A375 (cell line): ENCODE results near the gene ZNG1A. TPM values are rescaled to one million over a fixed set of nuclear protein-coding genes. Genes with fewer than 3 reads are reported as not detected.

Source experiments
- total RNA-seq: library from RNA; depleted of rRNA; stranded (reverse); fragments of >200 nt; shearing (Covaris generic); gene quantifications from 2 replicates; pipeline ENCODE4 v1.2.3, GENCODE V29; 2014; rRNA removed

Gene ZNG1A
- total RNA-seq, result 58.5 and 66.2 TPM in 2 replicates

DNA sequence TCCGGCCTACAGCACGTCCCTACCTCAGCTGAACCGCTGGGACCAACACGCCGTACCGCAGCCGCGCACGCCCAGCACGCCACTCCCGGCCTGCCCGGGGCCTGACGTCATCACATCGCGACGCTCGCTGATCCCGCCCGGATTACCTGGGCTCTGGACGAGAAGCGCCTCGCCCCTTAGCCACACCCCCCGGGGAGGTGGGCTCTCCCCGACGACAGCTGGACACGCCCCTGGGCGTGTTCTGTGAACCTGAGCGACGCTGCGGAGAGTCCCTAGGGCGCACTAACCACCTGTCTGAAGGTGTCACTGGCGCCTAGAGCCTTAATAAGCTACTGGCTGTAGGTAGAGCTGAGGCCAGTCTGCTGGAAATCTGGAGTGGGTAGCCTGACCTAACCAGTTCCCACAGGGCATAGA, at the start of gene ZNG1A:
Gene ZNG1A, minus strand, starts transcription at position 87 of the 414 bp plus-strand sequence. CDS start 87 bp downstream, outside the sequence.

DNA sequence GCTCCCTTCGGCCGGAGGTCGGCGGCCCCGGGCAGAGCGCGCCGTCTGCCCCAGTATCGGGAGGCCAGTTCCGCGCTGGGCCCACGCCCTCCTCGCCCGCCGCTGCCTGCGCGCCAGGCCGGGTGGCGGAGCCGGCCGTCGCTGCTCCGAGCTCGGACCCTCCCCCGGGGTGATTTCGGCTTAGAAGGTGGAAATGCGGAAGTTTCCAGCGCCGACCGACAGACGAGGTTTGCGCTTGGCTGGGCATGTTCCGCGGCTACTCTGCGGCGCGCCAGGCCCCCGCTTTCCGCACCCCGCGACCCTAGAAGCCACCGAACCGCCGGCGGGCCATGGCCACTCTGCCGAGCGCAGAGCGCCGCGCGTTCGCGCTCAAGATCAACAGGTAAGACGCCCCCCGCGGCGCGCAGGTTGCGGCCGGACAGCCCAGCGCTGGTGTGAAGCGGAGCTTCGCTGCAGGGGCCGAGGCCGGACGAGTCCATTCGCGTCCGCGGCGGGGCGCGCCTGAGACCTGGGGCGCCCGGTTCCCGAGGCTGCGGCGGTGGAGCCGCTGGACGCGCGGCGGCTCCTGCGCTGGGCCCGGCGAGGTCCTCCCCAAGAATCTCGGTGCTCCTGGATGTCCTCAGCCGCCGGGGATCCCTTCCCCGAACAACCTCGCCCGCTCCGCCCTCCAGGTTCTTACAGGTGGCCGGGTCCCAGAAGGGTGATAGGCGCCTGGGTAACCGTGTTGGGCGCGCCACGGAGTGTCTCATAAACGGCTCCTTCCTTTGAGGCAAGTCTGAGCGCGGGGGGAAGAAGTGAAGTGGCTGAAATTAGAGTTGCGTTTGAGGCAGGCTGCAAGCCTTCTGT, 36.0 kb upstream of the ZNG1A start, which contains the start of gene DOCK8:
Gene DOCK8, plus strand, starts transcription at position 218 of the 846 bp plus-strand sequence. Its CDS starts 112 bp downstream, at position 330.

DNA sequence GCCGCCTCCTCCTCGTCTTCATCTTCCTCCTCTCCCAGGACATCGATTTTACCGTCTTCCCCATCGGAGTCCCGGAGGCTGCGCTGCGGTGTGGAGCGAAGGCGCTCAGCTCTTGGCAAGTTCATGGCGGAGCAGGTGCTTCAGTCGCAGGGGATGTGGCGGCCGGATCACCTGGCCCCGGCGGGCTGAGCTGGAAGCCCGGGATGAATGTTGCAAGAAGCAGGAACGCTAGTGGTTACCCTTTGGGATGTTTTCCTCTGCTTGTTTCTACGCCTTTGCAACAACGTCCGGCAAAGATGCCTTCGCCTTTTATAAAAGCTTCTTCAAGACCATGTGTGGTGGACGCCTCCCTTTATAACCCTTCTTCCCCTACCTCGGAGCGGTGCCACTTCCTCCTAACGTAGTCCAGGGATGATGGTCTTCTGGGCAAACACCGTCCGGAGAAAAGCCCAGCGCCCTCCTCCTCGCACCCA, 60.8 kb downstream of the ZNG1A start, which contains the start of gene FOXD4:
Gene FOXD4, minus strand, starts transcription at position 423 of the 473 bp plus-strand sequence. Its CDS starts 298 bp downstream, at position 125.

Other genes with a start within 250 kb of the ZNG1A start
- 11.4 and 13.3 TPM in 2 replicates for gene WASHC1, start 149.6 kb downstream of the ZNG1A start, total RNA-seq
- gene FOXD4, start 60.6 kb downstream of the ZNG1A start, total RNA-seq, result 0.30 and 0.37 TPM in 2 replicates
- 1.5 and 1.9 TPM in 2 replicates for gene DOCK8, start 35.8 kb upstream of the ZNG1A start, total RNA-seq